ENCODE measurements around the gene SPCS3.

Gene SPCS3

DNA sequence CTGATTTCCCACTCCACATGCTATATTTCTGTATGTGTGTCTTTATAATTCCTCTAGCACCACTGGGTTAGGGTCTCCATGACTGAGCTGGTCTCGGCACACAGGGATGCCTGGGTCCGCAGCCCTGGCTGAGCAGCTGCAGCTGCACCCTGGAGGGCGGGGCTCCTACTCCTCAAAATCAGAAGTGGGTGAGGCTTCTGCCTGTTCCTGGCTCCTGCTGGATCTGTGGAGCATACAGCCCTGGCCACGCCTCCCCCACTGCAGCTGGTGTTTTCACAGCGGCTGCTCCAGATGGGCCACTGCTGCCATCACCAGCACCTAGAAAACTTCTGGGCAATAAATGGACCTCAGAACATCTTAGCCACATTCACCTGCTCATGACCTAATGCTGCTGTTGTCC lies 30.9 kb downstream of the SPCS3 start:
- no peak for DNase-seq

- no peak for DNase-seq
These were observed 35.1 kb downstream of the SPCS3 start for GRCh38 chr4:176354884-176355283.

DNA sequence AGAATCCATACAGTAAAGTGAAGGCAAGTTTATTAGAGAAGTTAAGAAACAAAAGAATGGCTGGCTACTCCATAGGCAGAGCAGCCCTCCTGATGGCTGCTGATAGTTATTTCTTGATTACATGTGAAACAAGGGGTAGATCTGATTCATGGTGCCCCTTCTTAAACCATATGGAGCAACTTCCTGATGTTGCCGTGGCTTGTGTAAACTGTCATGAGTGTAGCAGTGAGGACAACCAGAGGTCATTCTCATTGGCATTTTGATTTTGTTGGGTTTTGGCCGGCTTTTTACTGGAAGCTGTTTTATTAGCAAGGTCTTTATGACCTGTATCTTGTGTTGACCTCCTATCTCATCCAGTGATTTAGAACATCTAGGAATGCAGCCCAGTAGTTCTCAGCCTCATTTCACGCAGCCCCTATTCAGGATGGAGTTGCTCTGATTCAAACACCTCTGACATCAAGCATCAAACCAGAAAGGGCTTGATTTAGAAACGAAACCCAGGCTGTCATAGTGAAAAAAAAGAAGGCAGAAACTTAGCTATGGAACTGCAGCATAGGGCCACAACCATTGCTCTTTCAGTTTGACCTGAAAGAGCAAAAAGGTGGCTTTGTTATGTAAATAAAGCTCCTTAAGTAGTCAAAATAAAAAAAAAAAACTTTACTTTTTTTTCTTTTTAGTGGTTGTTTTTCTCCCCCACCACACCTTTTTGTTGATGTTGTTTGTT lies 37.8 kb downstream of the SPCS3 start:
- no peak for DNase-seq

GRCh38 chr4:176358083-176358469 lies 38.3 kb downstream of the SPCS3 start:
- DNase-seq = no peak

DNA sequence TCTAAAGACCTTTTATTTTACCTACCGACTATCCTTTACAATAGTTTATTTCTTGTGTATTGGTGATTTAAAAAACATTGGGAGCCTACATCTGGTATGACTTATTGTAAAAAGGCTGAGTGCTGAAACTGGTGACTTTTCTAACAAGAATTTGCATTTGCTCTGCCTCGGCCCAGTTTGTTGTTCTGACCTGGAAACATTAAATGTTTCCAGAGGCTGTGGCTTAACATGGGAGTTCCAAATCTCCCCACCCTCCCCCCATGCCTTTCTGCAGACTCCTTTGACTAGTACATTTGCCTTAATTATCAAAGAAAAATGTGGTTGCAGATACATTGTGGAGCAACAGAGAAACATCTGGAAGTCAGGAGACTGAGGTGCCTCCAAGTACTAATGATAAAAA lies 39.8 kb downstream of the SPCS3 start:
- peak; percentile 71 for DNase-seq

GRCh38 chr4:176360446-176360845 lies 40.7 kb downstream of the SPCS3 start:
- no peak for DNase-seq

DNA sequence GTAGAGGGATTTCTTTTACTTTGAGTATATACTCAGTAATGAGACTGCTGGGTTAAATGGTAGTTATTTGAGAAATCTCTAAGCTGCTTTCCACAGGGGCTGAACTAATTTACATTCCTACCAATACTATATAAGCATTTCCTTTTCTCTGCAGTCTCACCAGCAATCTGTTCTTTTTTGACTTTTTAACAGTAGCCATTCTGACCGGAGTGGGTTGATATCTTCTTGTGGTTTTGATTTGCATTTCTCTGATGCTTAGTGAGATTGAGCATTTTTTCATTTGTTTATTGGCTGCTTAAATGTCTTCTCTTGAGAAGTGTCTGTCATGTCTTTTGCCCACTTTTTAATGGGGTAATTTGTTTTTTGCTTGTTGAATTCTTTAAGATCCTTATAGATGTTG lies 43.3 kb downstream of the SPCS3 start:
- DNase-seq = no peak

DNA sequence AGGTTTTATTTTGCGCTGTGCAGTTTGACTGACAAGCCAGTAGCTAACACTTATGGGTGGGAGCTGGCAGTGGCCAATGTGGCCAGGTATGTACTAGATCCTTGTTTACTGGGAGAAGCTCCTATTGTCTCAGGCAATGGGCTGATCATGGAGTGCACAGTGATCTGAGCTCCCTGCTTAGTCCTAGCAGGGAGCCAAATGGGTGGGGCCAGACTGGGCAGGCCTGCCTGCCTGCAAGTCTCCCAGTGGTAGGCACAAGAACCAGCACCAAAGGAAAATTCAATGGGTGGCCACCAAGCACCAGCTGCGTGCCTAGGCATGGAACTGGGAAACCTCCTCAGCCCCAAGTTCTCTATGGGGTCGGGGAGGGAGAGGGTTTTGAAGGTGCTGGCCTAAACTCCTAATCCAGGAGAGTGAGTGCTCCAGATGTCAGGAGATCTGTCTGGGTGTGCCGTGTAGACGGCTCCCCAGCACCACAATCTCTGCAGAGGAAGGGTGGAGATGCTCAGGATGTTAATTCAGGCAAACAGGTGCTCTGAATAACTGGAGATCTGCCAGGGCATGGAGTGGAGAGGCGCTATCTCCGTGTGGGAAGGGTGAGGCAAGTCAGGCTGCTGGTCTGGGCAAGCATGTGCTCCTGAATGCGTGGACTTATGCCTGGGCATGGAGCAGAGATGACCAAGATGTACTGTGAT lies 48.2 kb downstream of the SPCS3 start:
- no peak for DNase-seq

GRCh38 chr4:176376032-176376614 lies 56.4 kb downstream of the SPCS3 start:
- DNase-seq = peak; percentile 27

DNA sequence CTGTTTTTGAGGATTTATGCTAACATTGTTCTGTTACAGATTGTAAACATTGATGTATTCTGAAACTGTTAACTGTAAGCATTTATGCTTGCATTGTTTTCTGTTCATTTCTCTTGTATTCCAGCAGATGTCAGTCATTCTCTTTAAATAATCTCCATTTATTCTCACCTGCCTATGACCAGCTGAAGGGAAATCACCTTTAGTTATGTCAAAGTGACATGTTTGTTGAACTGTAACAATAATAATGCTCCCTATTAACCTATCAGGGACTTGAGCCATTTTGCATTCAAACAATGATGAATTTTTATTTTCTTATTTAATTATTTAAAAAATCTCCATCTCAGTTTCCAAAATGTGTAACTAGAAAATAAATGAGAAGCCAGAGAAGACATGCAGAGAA lies 58.0 kb downstream of the SPCS3 start:
- DNase-seq = peak; percentile 12

DNA sequence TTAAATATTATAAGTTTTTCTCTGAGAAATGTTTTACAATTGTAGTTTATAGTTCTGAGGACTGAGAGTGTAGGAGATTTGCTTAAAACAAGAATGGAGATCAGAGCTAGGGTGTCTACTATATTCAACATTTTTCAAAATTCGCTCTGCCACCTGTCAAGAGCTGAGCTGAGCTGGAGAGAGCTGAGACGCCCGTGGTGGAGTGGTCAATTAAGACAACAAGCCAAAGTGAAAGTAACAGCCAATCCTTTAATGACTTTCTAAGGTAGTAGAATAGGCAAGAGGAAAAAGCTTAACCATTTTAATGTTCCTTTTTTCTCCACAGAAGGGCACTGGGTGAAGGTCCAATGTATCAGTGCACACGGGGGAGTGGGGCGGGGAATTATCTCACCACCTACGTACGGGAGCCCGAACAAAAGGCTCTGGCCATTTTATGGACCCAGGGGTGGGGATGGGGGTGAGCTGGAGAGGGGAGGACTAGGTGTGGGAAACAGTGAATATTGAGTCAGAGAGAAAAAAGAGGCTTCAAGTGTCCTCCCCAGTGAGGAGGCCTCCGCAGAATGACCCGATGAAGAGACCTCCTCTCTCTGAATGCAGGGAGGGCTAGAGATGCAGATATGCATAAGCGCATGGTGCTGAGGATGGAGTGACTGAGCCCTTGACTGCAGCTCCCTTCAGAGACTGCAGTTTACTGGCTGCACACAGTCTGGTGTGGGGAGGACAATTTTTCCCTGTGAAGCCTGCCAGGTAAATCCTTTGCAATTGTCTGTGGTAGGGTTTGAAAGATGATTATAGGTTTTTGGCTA lies 60.8 kb downstream of the SPCS3 start:
- no peak for DNase-seq

Data from fibroblast of skin of back (primary cell).